GM19193 (cell line): Measurements from ENCODE around the gene CEMIP2.

Experiments used
- POLR2A ChIP-seq: IDR thresholded peaks from 4 replicates; pipeline ENCODE4 v1.6.1; 2011; ENCODE audit not compliant: insufficient read depth, insufficient read length; ENCODE audit errors: extremely low read depth

CEMIP2 gene

DNA sequence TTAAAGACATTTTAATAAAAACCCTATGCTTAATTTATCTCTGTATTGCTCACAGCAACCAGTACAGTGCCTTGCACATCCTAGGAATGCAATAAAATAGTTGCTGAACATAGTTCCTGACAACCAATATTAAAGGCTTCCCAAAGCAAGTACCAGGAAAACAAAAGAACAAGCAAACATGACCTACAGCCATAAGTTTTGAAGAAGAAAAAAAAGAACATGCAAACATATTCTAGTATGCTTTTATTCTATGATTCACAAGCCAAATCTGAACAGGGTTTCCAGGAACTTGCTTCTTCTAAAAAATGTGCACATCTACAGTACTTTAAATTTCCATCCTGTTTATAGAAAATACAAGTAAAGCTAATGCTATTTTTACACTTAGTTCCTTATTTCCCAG is 4.5 kb downstream of the CEMIP2 start:
- TF ChIP-seq POLR2A: no peak

DNA sequence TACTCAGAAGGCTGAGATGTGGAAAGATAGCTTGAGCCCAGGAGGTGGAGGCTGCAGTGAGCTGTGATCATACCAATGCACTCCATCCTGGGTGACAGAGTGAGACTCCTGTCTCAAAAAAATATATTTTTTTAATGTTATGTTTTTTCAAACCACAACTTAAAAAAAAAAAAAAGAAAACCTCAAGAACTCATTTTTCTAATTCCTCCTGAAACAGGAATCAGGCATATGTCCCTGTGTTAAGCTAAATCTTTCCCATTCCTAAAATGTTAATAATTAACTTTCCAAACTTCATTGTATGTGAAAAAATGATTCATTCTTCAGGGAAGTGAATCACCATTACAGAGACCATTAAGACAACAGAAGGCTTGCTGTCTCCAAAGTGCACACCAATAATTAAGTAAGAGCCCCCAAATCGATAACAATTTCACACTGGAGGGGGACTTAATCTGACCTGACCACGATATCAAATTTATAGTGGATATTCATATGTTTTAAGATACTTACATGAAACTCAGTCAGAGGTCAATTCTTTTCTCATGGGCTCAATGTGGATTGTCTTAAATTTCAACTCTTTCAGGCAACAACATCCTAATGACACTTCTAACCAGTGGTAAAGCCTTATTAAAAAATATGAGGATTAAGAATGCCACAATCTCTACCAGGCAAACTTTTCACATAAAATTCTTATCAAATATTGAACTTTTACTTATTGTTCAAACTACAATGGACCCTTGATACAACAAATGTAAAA is 5.2 kb downstream of the CEMIP2 start:
- TF ChIP-seq POLR2A: no peak

GRCh38 chr9:71761938-71762353 is 6.4 kb downstream of the CEMIP2 start:
- no peak for TF ChIP-seq POLR2A

- TF ChIP-seq POLR2A: no peak
Measured at GRCh38 chr9:71760901-71761300, 7.4 kb downstream of the CEMIP2 start.

DNA sequence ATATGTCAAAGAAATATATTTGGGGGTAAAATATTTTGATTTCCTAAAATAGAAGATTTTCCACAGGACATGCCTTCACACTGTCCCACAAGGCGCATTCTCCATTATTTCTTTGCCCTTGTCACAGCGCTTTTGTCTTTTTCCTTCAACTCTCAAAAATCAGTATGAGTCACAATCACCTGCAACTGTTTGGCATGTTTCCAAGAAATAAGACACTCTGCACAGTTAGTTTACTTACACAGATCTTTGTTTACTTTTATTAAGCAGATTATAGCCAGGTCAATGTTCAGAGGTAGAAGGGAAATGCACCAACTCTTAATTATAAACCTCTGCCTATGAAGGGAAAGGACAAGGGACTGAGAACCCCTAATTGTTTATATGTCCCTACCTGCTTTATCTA is 9.5 kb downstream of the CEMIP2 start:
- no peak for TF ChIP-seq POLR2A

- TF ChIP-seq POLR2A: no peak
Measured at GRCh38 chr9:71758277-71758676, 10.0 kb downstream of the CEMIP2 start.

- TF ChIP-seq POLR2A: no peak
Measured at GRCh38 chr9:71756753-71757152, 11.6 kb downstream of the CEMIP2 start.

DNA sequence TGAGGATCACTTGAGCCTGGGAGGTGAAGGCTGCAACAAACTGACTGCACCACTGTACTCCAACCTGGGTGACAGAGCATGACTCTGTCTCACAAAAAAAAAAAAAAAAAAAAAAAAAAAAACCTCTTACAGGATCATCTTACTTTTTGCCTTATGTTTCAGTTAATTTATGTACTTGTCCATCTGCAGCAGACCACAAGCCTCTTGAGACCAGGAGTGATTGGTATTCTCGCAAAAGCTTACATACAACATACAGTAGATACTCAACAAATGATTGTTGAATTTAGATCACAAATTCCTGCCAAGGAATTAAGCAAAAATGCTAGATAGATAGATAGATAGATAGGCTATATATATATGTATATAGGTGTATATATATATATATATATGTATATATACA is 12.4 kb downstream of the CEMIP2 start:
- no peak for TF ChIP-seq POLR2A

DNA sequence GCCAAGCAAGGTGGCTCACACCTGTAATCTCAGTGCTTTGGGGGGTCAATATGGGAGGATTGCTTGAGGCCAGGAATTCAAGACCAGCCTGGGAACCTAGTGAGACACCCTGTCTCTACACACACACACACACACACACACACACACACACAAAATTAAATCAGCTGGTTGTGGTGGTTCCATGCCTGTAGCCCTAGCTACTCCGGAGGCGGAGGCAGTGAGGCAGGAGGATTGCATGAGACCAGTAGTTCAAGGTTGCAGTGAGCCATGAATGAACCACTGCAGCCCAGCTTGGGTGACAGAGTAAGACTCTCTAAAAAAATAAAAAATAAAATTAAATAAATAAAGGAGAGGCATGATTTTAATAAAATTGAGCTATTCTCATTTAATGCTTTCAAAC is 13.1 kb downstream of the CEMIP2 start:
- no peak for TF ChIP-seq POLR2A

DNA sequence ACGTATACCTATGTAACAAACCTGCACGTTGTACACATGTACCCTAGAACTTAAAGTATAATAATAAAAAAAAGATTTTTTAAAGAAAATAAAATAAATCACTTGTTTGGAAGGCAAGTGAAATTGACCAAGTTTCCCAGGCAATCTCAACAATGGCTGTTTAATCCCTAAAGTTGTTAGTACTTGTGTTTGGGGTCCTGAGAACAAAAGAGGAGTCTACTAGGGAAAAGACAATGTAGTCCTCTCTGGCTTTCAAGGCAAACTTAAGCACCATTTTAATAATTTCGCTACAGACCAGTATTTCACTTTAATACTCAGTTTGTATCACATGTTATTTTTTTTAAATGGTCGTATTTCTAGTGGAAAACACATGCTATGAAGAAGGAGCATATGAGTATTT is 14.2 kb downstream of the CEMIP2 start:
- TF ChIP-seq POLR2A: no peak

GRCh38 chr9:71752928-71753327 is 15.4 kb downstream of the CEMIP2 start:
- TF ChIP-seq POLR2A: no peak

- no peak for TF ChIP-seq POLR2A
Measured at GRCh38 chr9:71752352-71752751, 16.0 kb downstream of the CEMIP2 start.

- no peak for TF ChIP-seq POLR2A
Measured at GRCh38 chr9:71748280-71748743, 20.0 kb downstream of the CEMIP2 start.

DNA sequence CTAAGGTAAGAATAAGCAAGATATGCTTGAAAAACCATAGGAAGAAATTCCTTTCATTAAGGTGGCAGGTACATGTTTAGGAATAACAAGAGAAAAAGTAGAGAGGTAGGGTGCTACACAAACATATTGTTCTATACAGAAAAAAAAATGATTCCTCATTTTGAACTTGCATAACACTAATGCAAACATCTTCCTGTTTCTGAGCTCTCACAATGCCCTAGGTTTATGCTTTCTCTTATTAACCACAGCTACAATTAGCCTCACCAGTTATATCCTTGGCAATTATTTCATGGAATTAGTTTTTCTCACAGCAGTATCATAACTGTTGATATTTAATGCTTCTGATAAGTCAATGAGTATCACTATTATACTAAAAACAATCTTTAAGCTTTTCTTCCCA is 20.7 kb downstream of the CEMIP2 start:
- no peak for TF ChIP-seq POLR2A

DNA sequence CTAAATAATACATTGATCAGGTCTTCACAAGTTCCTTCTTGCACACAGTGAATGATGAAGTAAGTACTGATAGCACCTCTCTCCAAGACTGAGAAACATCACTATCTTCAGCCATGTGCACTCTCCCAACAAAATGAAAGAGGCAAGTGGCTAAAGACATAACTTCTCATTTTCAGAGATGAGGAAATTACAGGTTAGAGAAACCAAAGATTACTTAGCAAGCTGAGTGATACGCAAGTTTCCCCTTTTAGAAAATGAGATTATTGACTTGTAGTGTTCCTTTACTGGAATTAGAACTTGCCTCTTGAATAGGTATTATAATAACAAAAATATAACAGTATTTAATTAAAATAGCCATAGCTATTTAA is 21.6 kb downstream of the CEMIP2 start:
- TF ChIP-seq POLR2A: no peak

GRCh38 chr9:71746023-71746757 is 22.1 kb downstream of the CEMIP2 start:
- no peak for TF ChIP-seq POLR2A

- TF ChIP-seq POLR2A: no peak
Measured at GRCh38 chr9:71744754-71745521, 23.4 kb downstream of the CEMIP2 start.

- TF ChIP-seq POLR2A: no peak
Measured at GRCh38 chr9:71743882-71744281, 24.4 kb downstream of the CEMIP2 start.
